Lung (tissue), 12 donors: ENCODE measurements around the gene ADCY2. TPM values are rescaled to one million over a fixed set of nuclear protein-coding genes. Genes with fewer than 3 reads are reported as not detected.

Experiments used
- ATAC-seq: fragments of 200-7000 bp; cut with Tn5 transposase; one replicate; pipeline ENCODE4 v1.9.1; 2020; ENCODE audit warnings: moderate number of reproducible peaks; ENCODE audit not compliant: insufficient read depth, low FRiP score
- DNase-seq, 3 donors: peaks; one replicate each; pipeline ENCODE4 v3.0.0-alpha.2; 2013 to 2017
- H3K27ac ChIP-seq, 2 donors: one replicate each; pipeline ENCODE4 v1.5.1; 2013; ENCODE audit warnings: mild to moderate bottlenecking in 2 of 2, moderate library complexity in 2 of 2, control low read depth in 1 of 2, inconsistent platforms in 1 of 2, low read depth in 1 of 2, low read length in 1 of 2
- H3K27me3 ChIP-seq, 3 donors: one replicate each; pipeline ENCODE4 v1.5.1; 2013; ENCODE audit warnings: low read length in 2 of 3; ENCODE audit not compliant: control insufficient read depth in 3 of 3, insufficient read depth in 3 of 3
- H3K36me3 ChIP-seq, 4 donors: one replicate each; pipeline ENCODE4 v1.5.1; 2013; ENCODE audit warnings: low read length in 4 of 4, mild to moderate bottlenecking in 1 of 4, moderate library complexity in 1 of 4; ENCODE audit not compliant: control insufficient read depth in 4 of 4, insufficient read depth in 4 of 4
- H3K4me1 ChIP-seq, 5 donors: one replicate each; pipeline ENCODE4 v1.5.1; 2013; ENCODE audit warnings: low read length in 5 of 5, mild to moderate bottlenecking in 2 of 5, moderate library complexity in 1 of 5; ENCODE audit not compliant: control insufficient read depth in 5 of 5, insufficient read depth in 5 of 5
- H3K4me3 ChIP-seq: one replicate; pipeline ENCODE4 v1.5.1; 2013; ENCODE audit warnings: mild to moderate bottlenecking, control low read depth, moderate library complexity
- H3K9ac ChIP-seq, 2 donors: one replicate each; pipeline ENCODE4 v1.5.1; 2013; ENCODE audit warnings: low read length in 2 of 2, control low read depth in 1 of 2; ENCODE audit not compliant: insufficient read depth in 1 of 2
- H3K9me3 ChIP-seq, 4 donors: one replicate each; pipeline ENCODE4 v1.5.1; 2013; ENCODE audit warnings: low read length in 3 of 4, mild to moderate bottlenecking in 1 of 4, moderate library complexity in 1 of 4; ENCODE audit not compliant: control insufficient read depth in 4 of 4, insufficient read depth in 3 of 4
- CTCF ChIP-seq: IDR thresholded peaks from 2 replicates; pipeline ENCODE4 v1.5.1; 2012; ENCODE audit warnings: mild to moderate bottlenecking; ENCODE audit errors: control extremely low read depth, extremely low read depth
- WGBS, 2 donors: extraction: QIAGEN DNeasy Blood & Tissue Kit; methylation state at CpG; one replicate each; pipeline ENCODE4 v1.1.7; 2013; 5-methylcytosine and 5-hydroxymethylcytosine counted together
- polyA plus RNA-seq, 2 donors: library from polyadenylated mRNA; stranded (reverse); fragments of 200-250 nt; gene quantifications; one replicate each; pipeline ENCODE4 v1.2.1, GENCODE V29; 2013
- total RNA-seq, 2 donors: library from RNA; depleted of rRNA in 1 of 2; stranded (reverse); fragments of >200 nt in 1 of 2; gene quantifications; one replicate each; pipeline ENCODE4 v1.2.1, GENCODE V29; 2014 to 2021
- donor health status: control.
- donor health status: control.
- donor health status: Bipolar disorder and iron deficiency.
- donor health status: healthy.
- donor health status: DM: yes; HTN: yes; CAD: no.

ADCY2 gene
- total and polyA plus RNA-seq, 4 donors, result 0.10 to 3.5 (median 0.84) TPM

DNA sequence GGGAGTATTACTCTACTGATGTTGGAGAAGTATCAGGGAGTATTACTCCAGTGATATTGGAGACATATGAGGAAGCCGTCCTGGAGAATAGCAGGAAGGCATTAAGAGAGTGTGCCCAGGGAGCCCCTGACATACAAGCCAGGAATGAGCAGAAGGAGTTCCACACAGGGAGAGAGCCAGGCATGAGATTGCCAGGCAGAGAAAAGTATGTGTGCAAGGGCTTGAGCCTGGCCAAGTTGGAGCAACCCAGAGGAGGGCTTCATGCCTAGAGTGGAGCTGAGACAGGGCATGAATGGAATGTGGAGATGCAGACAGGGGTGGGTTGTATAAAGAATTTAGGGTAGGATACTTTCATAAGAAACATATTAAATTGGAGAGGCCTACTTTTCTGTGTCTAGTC, 213.8 kb downstream of the ADCY2 start:
- no peak overlapping the region for H3K9ac ChIP-seq
- H3K27ac ChIP-seq, result no peak overlapping the region
- no peak overlapping the region for H3K4me3 ChIP-seq
- no peak for DNase-seq
- H3K36me3 ChIP-seq, result no peaks in the 10 kb centered on the region
- ATAC-seq, result no peak
- no peaks in the 10 kb centered on the region for H3K27me3 ChIP-seq
- peaks cover 0 to 8% (median 0%) of the 10 kb centered on the region in 4 donors for H3K9me3 ChIP-seq
- TF ChIP-seq CTCF, result no peak
- 79 to 87% methylated on average over 1 of the region's 1 CpG for WGBS, 2 donors
- H3K4me1 ChIP-seq, result no peaks in the 10 kb centered on the region

- Histone ChIP-seq H3K27ac (no peak overlapping the region), H3K36me3 (no peaks in the 10 kb centered on the region), H3K4me1 (no peaks in the 10 kb centered on the region), H3K4me3 (no peak overlapping the region), H3K9ac (no peak overlapping the region), H3K9me3 (peaks cover 0 to 8% (median 0%) of the 10 kb centered on the region in 4 donors), H3K27me3 (no peaks in the 10 kb centered on the region)
- ATAC-seq (no peak), DNase-seq (no peak)
- 77 to 78% methylated on average over 2 of the region's 2 CpGs for WGBS, 2 donors
- no peak for TF ChIP-seq CTCF
Observed at GRCh38 chr5:7610531-7611177, 214.7 kb downstream of the ADCY2 start.

DNA sequence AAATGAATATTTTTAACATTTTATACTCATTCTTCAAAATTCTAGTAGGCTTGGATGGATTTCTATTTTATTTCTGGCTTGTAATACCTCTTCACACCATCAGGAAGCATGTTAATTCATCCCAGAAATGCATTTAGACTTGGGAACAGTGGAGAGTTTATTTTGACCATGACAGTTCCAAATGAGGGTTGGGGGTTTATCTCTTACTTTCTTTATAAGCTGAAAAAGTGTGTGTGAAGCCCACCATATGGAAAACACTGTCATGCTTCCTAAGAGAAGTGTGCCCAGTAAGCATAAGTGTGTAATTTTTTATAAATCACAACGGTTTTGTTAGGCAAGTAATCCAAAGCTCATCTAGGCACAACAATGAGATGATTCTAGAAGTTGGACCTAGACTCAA, 215.6 kb downstream of the ADCY2 start:
- no peaks in the 10 kb centered on the region for H3K4me1 ChIP-seq
- no peak for ATAC-seq
- no peaks in the 10 kb centered on the region for H3K36me3 ChIP-seq
- no peak overlapping the region for H3K9ac ChIP-seq
- DNase-seq, result peak in 1 of 3 donors; percentile 63
- no peak for TF ChIP-seq CTCF
- 59 to 68% methylated on average over 1 of the region's 1 CpG for WGBS, 2 donors
- H3K9me3 ChIP-seq, result peaks cover 0 to 8% (median 0%) of the 10 kb centered on the region in 4 donors
- H3K27ac ChIP-seq, result no peak overlapping the region
- no peak overlapping the region for H3K4me3 ChIP-seq
- no peaks in the 10 kb centered on the region for H3K27me3 ChIP-seq
